Measurements from ENCODE around the gene MED26. TPM values are rescaled to one million over a fixed set of nuclear protein-coding genes. Genes with fewer than 3 reads are reported as not detected.

MED26 gene
- total RNA-seq, 1 donor from 2014 or later: 15.0 TPM

DNA sequence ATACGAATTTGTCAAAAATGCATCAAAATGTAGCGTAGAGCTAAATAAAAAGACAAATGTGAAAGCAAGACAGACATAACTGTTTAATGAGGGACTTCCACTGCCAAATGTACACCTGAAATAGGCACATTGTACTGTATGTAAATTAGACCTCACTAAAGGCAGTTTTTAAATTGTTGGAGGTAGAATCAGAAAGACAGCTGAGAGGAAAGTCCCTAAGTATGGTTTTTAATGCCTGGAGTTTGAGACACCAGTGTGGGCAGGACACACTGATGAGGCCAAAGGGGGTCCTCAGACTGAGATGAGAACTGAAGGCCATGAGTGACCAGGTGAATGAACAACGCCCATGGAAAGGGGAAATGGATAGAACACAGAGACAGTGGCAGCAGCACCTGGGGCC is 22.9 kb downstream of the MED26 start:
- Histone ChIP-seq H3K79me2 (ENCODE audit: insufficient read depth, low read length) (peaks cover 98% of the 10 kb centered on the region), H3K4me1 (ENCODE audit: insufficient read depth, low read length) (peaks cover 6% of the 10 kb centered on the region), H4K20me1 (ENCODE audit: insufficient read depth, low read length) (peaks cover 97% of the 10 kb centered on the region), H3K36me3 (ENCODE audit: insufficient read depth, low read length) (no peaks in the 10 kb centered on the region), H3K4me2 (ENCODE audit: low read length) (no peak overlapping the region), H3K9me3 (ENCODE audit: insufficient read depth, low read depth, low read length) (no peaks in the 10 kb centered on the region), H3K9ac (ENCODE audit: low read length) (no peak overlapping the region), H3K27me3 (ENCODE audit: insufficient read depth, low read length) (no peaks in the 10 kb centered on the region), H3K27ac (ENCODE audit: low read depth, low read length) (no peak overlapping the region), H3K4me3 (ENCODE audit: insufficient read depth, low read depth, low read length) (no peak overlapping the region), H2AFZ (ENCODE audit: low read depth, low read length) (no peak overlapping the region)
- Mint-ChIP-seq H3K27me3 (ENCODE audit: low read depth, unreplicated experiment) (no peaks in the 10 kb centered on the region), H3K9me3 (ENCODE audit: unreplicated experiment) (no peaks in the 10 kb centered on the region), H3K36me3 (ENCODE audit: low read depth, unreplicated experiment) (peaks cover 14% of the 10 kb centered on the region), H3K4me3 (ENCODE audit: unreplicated experiment) (peak overlapping the region; percentile 50), H3K27ac (ENCODE audit: unreplicated experiment) (peak overlapping the region; percentile 26), H3K4me1 (ENCODE audit: low read depth, unreplicated experiment) (peaks cover 25% of the 10 kb centered on the region)
- DNase-seq (ENCODE audit: low read depth) (no peak), FAIRE-seq (no peak)
- no peak for TF ChIP-seq EZH2 (IDR thresholded peaks at IDR 0.05; ENCODE audit: insufficient read depth, low read length)
- TF ChIP-seq, protein P1, sequence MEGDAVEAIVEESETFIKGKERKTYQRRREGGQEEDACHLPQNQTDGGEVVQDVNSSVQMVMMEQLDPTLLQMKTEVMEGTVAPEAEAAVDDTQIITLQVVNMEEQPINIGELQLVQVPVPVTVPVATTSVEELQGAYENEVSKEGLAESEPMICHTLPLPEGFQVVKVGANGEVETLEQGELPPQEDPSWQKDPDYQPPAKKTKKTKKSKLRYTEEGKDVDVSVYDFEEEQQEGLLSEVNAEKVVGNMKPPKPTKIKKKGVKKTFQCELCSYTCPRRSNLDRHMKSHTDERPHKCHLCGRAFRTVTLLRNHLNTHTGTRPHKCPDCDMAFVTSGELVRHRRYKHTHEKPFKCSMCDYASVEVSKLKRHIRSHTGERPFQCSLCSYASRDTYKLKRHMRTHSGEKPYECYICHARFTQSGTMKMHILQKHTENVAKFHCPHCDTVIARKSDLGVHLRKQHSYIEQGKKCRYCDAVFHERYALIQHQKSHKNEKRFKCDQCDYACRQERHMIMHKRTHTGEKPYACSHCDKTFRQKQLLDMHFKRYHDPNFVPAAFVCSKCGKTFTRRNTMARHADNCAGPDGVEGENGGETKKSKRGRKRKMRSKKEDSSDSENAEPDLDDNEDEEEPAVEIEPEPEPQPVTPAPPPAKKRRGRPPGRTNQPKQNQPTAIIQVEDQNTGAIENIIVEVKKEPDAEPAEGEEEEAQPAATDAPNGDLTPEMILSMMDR (IDR thresholded peaks at IDR 0.05; ENCODE audit: insufficient read depth, low read depth, low read length): no peak

DNA sequence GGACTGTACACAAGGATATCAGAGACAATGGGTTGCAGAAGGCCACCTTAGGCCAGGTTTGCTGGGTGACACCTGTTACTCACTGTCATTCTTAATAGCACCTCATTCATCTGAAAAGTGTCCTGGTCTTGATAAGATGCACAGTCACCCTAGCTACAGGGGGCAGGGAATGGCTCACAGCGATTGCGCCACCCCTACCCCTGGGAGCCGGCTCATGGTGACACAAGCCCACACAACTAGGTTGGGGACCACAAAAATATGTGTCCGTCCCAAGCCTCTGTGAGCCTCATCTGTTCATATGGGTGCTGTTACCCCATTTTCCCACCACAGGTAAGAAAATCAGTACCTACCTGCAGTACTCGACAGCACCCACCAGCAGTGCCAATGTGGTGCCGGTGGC is 23.4 kb downstream of the MED26 start:
- FAIRE-seq: no peak
- H3K9ac ChIP-seq (ENCODE audit: low read length): no peak overlapping the region
- H3K4me1 Mint-ChIP-seq (ENCODE audit: low read depth, unreplicated experiment): peaks cover 26% of the 10 kb centered on the region
- H3K9me3 Mint-ChIP-seq (ENCODE audit: unreplicated experiment): no peaks in the 10 kb centered on the region
- H3K4me3 Mint-ChIP-seq (ENCODE audit: unreplicated experiment): no peak overlapping the region
- H3K4me3 ChIP-seq (ENCODE audit: insufficient read depth, low read depth, low read length): no peak overlapping the region
- H3K4me1 ChIP-seq (ENCODE audit: insufficient read depth, low read length): peaks cover 6% of the 10 kb centered on the region
- TF ChIP-seq, protein P1 (IDR thresholded peaks at IDR 0.05; ENCODE audit: insufficient read depth, low read depth, low read length): no peak
- no peak for TF ChIP-seq EZH2 (IDR thresholded peaks at IDR 0.05; ENCODE audit: insufficient read depth, low read length)
- peak overlapping the region; percentile 26 for H3K27ac Mint-ChIP-seq (ENCODE audit: unreplicated experiment)
- no peak for DNase-seq (ENCODE audit: low read depth)
- H3K4me2 ChIP-seq (ENCODE audit: low read length): no peak overlapping the region
- no peaks in the 10 kb centered on the region for H3K9me3 ChIP-seq (ENCODE audit: insufficient read depth, low read depth, low read length)
- H3K27me3 ChIP-seq (ENCODE audit: insufficient read depth, low read length): no peaks in the 10 kb centered on the region
- no peaks in the 10 kb centered on the region for H3K27me3 Mint-ChIP-seq (ENCODE audit: low read depth, unreplicated experiment)
- peaks cover 14% of the 10 kb centered on the region for H3K36me3 Mint-ChIP-seq (ENCODE audit: low read depth, unreplicated experiment)
- H2AFZ ChIP-seq (ENCODE audit: low read depth, low read length): no peak overlapping the region
- peaks cover 97% of the 10 kb centered on the region for H4K20me1 ChIP-seq (ENCODE audit: insufficient read depth, low read length)
- H3K79me2 ChIP-seq (ENCODE audit: insufficient read depth, low read length): peaks cover 98% of the 10 kb centered on the region
- no peak overlapping the region for H3K27ac ChIP-seq (ENCODE audit: low read depth, low read length)
- no peaks in the 10 kb centered on the region for H3K36me3 ChIP-seq (ENCODE audit: insufficient read depth, low read length)

DNA sequence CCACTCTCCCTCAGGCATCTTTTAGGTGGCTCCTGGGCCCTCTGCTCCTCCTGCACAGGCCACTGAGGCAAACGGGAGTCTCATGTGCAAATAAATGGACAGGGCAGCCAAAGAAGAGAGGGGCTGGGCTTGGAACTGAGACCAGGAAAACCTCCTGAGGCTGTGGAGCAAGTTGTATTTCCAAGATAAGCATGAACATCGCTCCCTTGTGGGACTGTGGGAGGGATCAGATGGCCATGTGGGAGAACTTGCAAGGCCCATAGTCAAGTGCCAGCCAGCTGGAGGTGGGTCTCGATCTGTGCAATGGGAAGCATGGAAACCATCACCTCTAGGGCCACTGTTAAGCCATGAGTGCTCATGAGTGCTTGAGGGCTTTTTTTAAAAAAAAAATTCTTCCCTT is 24.9 kb downstream of the MED26 start:
- peaks cover 98% of the 10 kb centered on the region for H3K79me2 ChIP-seq (ENCODE audit: insufficient read depth, low read length)
- no peak overlapping the region for H3K4me3 Mint-ChIP-seq (ENCODE audit: unreplicated experiment)
- H3K4me1 Mint-ChIP-seq (ENCODE audit: low read depth, unreplicated experiment): peaks cover 23% of the 10 kb centered on the region
- H3K27ac Mint-ChIP-seq (ENCODE audit: unreplicated experiment): no peak overlapping the region
- H3K4me2 ChIP-seq (ENCODE audit: low read length): no peak overlapping the region
- H3K36me3 Mint-ChIP-seq (ENCODE audit: low read depth, unreplicated experiment): peaks cover 14% of the 10 kb centered on the region
- DNase-seq (ENCODE audit: low read depth): no peak
- FAIRE-seq: no peak
- no peaks in the 10 kb centered on the region for H3K27me3 Mint-ChIP-seq (ENCODE audit: low read depth, unreplicated experiment)
- TF ChIP-seq, protein P1 (IDR thresholded peaks at IDR 0.05; ENCODE audit: insufficient read depth, low read depth, low read length): no peak
- TF ChIP-seq EZH2 (IDR thresholded peaks at IDR 0.05; ENCODE audit: insufficient read depth, low read length): no peak
- no peak overlapping the region for H2AFZ ChIP-seq (ENCODE audit: low read depth, low read length)
- H3K9me3 Mint-ChIP-seq (ENCODE audit: unreplicated experiment): no peaks in the 10 kb centered on the region
- no peaks in the 10 kb centered on the region for H3K27me3 ChIP-seq (ENCODE audit: insufficient read depth, low read length)
- peaks cover 97% of the 10 kb centered on the region for H4K20me1 ChIP-seq (ENCODE audit: insufficient read depth, low read length)
- no peak overlapping the region for H3K27ac ChIP-seq (ENCODE audit: low read depth, low read length)
- no peak overlapping the region for H3K9ac ChIP-seq (ENCODE audit: low read length)
- no peak overlapping the region for H3K4me3 ChIP-seq (ENCODE audit: insufficient read depth, low read depth, low read length)
- H3K9me3 ChIP-seq (ENCODE audit: insufficient read depth, low read depth, low read length): no peaks in the 10 kb centered on the region
- H3K36me3 ChIP-seq (ENCODE audit: insufficient read depth, low read length): no peaks in the 10 kb centered on the region
- peaks cover 6% of the 10 kb centered on the region for H3K4me1 ChIP-seq (ENCODE audit: insufficient read depth, low read length)
